HCT116 (cell line): ENCODE results near the gene CCDC38. TPM values are rescaled to one million over a fixed set of nuclear protein-coding genes. Genes with fewer than 3 reads are reported as not detected.

Source experiments
- ATAC-seq: fragments of 200-7000 bp; cut with Tn5 transposase; 2 replicates; pipeline ENCODE4 v1.9.1; 2020; ENCODE audit warnings: mild to moderate bottlenecking, moderate library complexity
- BruUV-seq: library from RNA; stranded (reverse); fragments of 400-500 nt; replicated peaks from 2 replicates; lab custom pipeline; 2021; lab: Mats Ljungman, UMichigan
- CTCF ChIA-PET: fragments of 300-600 bp; sonication (Branson Sonifier 250); formaldehyde crosslinking; loops from one replicate; lab custom pipeline; 2021; ENCODE audit warnings: antibody characterized with exemption; lab: Charles Lee
- POLR2A ChIA-PET: fragments of 300-600, 350-600 bp; sonication (Branson Sonifier 250); formaldehyde crosslinking; loops from one replicate; lab custom pipeline; 2021; ENCODE audit warnings: antibody characterized with exemption; lab: Charles Lee
- RAD21 ChIA-PET, 2 experiments: fragments of 300-600 bp; sonication (Branson Sonifier 250); formaldehyde crosslinking; loops; one replicate each; lab custom pipeline; 2023; ENCODE audit warnings: low total read pairs in 2 of 2; ENCODE audit not compliant: uncharacterized antibody in 2 of 2, unreplicated experiment in 2 of 2, low non-redundant PET in 1 of 2; lab: Charles Lee
- DNase-seq: peaks from one replicate; pipeline ENCODE4 v3.0.0-alpha.2; 2010; ENCODE audit warnings: low read depth, low spot score
- H2AFZ ChIP-seq: fragments of 200-600 bp; shearing (Covaris generic), sonication (generic); 2 replicates; pipeline ENCODE4 v1.6.1; 2017; ENCODE audit warnings: low read depth, mixed run types, mixed read lengths, antibody characterized with exemption, low read length; ENCODE audit not compliant: poor library complexity, severe bottlenecking
- H3K27ac ChIP-seq: 2 replicates; pipeline ENCODE4 v1.5.1; 2012; ENCODE audit warnings: low read depth, low read length
- H3K27me3 ChIP-seq: fragments of 200-600 bp; sonication (generic); 2 replicates; pipeline ENCODE4 v1.6.1; 2016; ENCODE audit warnings: mixed run types, low read length, mixed read lengths; ENCODE audit not compliant: insufficient read depth
- H3K36me3 ChIP-seq, 2 experiments: fragments of 200-500 bp in 1 of 2; fragments of 200-600 bp in 1 of 2; sonication (Bioruptor generic) in 1 of 2; sonication (generic) in 1 of 2; 2 replicates each; pipeline versions ENCODE4 v1.5.1 to v1.6.1; 2014 to 2016; ENCODE audit warnings: low read length in 2 of 2, inconsistent platforms in 1 of 2, mixed read lengths in 1 of 2, mixed run types in 1 of 2; ENCODE audit not compliant: insufficient read depth in 2 of 2, control insufficient read depth in 1 of 2
- H3K4me1 ChIP-seq, 2 experiments: fragments of 200-600 bp in 1 of 2; sonication (generic) in 1 of 2; 2 replicates each; pipeline versions ENCODE4 v1.5.1 to v1.6.1; 2012 to 2017; ENCODE audit warnings: low read length in 2 of 2, inconsistent platforms in 1 of 2, mild to moderate bottlenecking in 1 of 2, mixed read lengths in 1 of 2, mixed run types in 1 of 2, moderate library complexity in 1 of 2; ENCODE audit not compliant: insufficient read depth in 2 of 2, control insufficient read depth in 1 of 2
- H3K4me2 ChIP-seq: fragments of 200-600 bp; sonication (generic); 2 replicates; pipeline ENCODE4 v1.6.1; 2017; ENCODE audit warnings: mixed run types, low read length, mixed read lengths
- H3K4me3 ChIP-seq, 2 experiments: fragments of 200-600 bp in 1 of 2; sonication (generic) in 1 of 2; replicated peaks in 1 of 2; 2 replicates each; pipeline ENCODE4 v1.5.1; 2011 to 2016; ENCODE audit warnings: low read length in 2 of 2, control low read depth in 1 of 2, low read depth in 1 of 2, mild to moderate bottlenecking in 1 of 2, mixed read lengths in 1 of 2, mixed run types in 1 of 2
- H3K79me2 ChIP-seq: fragments of 200-600 bp; sonication (generic); 2 replicates; pipeline ENCODE4 v1.6.1; 2017; ENCODE audit warnings: mild to moderate bottlenecking, mixed run types, low read length, moderate library complexity, mixed read lengths; ENCODE audit not compliant: insufficient read depth
- H3K9ac ChIP-seq: fragments of 200-600 bp; sonication (generic); 2 replicates; pipeline ENCODE4 v1.6.1; 2016; ENCODE audit warnings: low read length, mixed read lengths
- H3K9me2 ChIP-seq: fragments of 200-600 bp; sonication (generic), shearing (Covaris generic); 2 replicates; pipeline ENCODE4 v1.6.1; 2017; ENCODE audit warnings: mixed run types, mild to moderate bottlenecking, moderate library complexity; ENCODE audit not compliant: insufficient read depth
- H3K9me3 ChIP-seq, 2 experiments: fragments of 200-500 bp in 1 of 2; fragments of 200-600 bp in 1 of 2; sonication (Bioruptor generic) in 1 of 2; sonication (generic) in 1 of 2; 2 replicates each; pipeline ENCODE4 v1.6.1; 2014 to 2017; ENCODE audit warnings: low read length in 2 of 2, mixed read lengths in 2 of 2, inconsistent platforms in 1 of 2, low read depth in 1 of 2, mild to moderate bottlenecking in 1 of 2, mixed run types in 1 of 2, moderate library complexity in 1 of 2; ENCODE audit not compliant: control insufficient read depth in 1 of 2, insufficient read depth in 1 of 2
- H4K20me1 ChIP-seq: fragments of 200-600 bp; sonication (generic), shearing (Covaris generic); 2 replicates; pipeline ENCODE4 v1.6.1; 2017; ENCODE audit warnings: mixed run types, mild to moderate bottlenecking, moderate library complexity; ENCODE audit not compliant: insufficient read depth
- CEBPB ChIP-seq: IDR thresholded peaks from 2 replicates; pipeline ENCODE4 v1.6.1; 2012; ENCODE audit warnings: low read depth
- ELF1 ChIP-seq: IDR thresholded peaks from 2 replicates; pipeline ENCODE4 v1.6.1; 2012; ENCODE audit warnings: low read depth, borderline replicate concordance
- JUND ChIP-seq: IDR thresholded peaks from 2 replicates; pipeline ENCODE4 v1.6.1; 2012
- MAX ChIP-seq: IDR thresholded peaks from 2 replicates; pipeline ENCODE4 v1.6.1; 2012
- TCF7L2 ChIP-seq: IDR thresholded peaks from 2 replicates; pipeline ENCODE4 v1.7.0; 2011; ENCODE audit warnings: borderline replicate concordance, inconsistent platforms; ENCODE audit not compliant: insufficient read depth, insufficient read length; ENCODE audit errors: extremely low read depth
- ZFX ChIP-seq: fragments of 450-650 bp; IDR thresholded peaks from 2 replicates; pipeline ENCODE4 v1.6.1; 2017
- intact Hi-C: fragments of 100-400 bp; cut with micrococcal nuclease; formaldehyde crosslinking; loops from 2 replicates; pipeline ENCODE4 v1.10.0; 2022
- total RNA-seq: library from RNA; stranded (reverse); gene quantifications from one replicate; pipeline ENCODE4 v1.2.1, GENCODE V29; 2021; ENCODE audit not compliant: unreplicated experiment

The CCDC38 gene
- total RNA-seq, 1 experiment from 2014 or later: 0.27 TPM

GRCh38 chr12:95956557-95957145 lies 14.2 kb upstream of the CCDC38 start:
- Histone ChIP-seq H3K27me3 (no peaks in the 10 kb centered on the region), H3K9ac (no peak overlapping the region), H3K4me1 (no peaks in the 10 kb centered on the region), H3K36me3 (no peaks in the 10 kb centered on the region), H3K79me2 (no peaks in the 10 kb centered on the region), H2AFZ (no peak overlapping the region), H3K4me3 (no peak overlapping the region), H3K9me2 (no peaks in the 10 kb centered on the region), H3K4me2 (no peak overlapping the region), H3K9me3 (no peaks in the 10 kb centered on the region), H4K20me1 (no peaks in the 10 kb centered on the region), H3K27ac (no peak overlapping the region)
- ChIA-PET CTCF (no interaction called here), RAD21 (no interaction called here), POLR2A (interaction anchor here (0.9 kb wide), 1 partner anchor 9 kb away, joined by 3 read pairs; no protein-coding TSS in a partner anchor)
- BruUV-seq: no TSS peak
- DNase-seq: no peak
- TF ChIP-seq TCF7L2 (no peak), CEBPB (no peak)
- no peak for ATAC-seq
- intact Hi-C loops: no loop called here

DNA sequence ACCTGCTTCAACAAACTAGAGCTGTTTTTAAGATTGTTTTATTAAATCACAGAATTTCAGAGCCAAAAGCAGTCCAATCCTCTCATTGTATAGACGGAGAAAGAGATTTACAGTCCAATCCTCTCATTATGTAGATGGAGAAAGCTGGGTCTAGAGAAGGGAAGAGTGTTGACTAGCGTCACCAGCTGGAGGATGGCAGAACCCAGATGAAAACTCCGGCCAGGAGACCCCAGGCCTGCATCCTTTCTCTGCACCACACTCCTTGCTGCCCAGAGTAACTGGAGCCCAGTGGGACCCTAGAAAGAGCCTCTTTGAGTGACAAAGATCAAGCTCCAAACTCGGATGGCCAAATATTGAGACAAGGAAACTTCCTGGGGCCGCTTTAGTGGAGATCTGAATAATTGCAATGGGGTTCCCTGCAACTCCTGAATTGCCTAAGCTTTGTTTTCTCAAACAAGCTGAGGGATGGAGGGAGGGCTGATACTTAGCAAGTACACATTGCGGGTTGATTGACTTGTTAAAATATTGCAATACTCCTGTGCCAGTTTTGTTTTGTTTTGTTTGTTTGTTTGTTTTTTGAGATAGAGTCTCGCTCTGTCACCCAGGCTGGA lies 13.2 kb upstream of the CCDC38 start:
- no peak overlapping the region for H3K27ac ChIP-seq
- TF ChIP-seq ZFX (no peak), ELF1 (no peak), JUND (no peak), CEBPB (no peak), TCF7L2 (no peak), MAX (no peak)
- no peak for ATAC-seq
- POLR2A ChIA-PET: interaction anchor here (0.9 to 3.8 kb wide), 2 partner anchors 10 to 12 kb away, joined by 3 to 11 read pairs; partner anchors contain the start of genes AMDHD1 and CCDC38
- intact Hi-C loops: no loop called here
- DNase-seq: no peak
- H3K79me2 ChIP-seq: no peaks in the 10 kb centered on the region
- no peaks in the 10 kb centered on the region for H3K9me2 ChIP-seq
- no TSS peak for BruUV-seq
- H3K4me2 ChIP-seq: no peak overlapping the region
- no peak overlapping the region for H2AFZ ChIP-seq
- no peaks in the 10 kb centered on the region for H3K9me3 ChIP-seq
- CTCF ChIA-PET: interaction anchor here (0.8 to 1.3 kb wide), 2 partner anchors 8 to 381 kb away, joined by 3 read pairs; no protein-coding TSS in a partner anchor
- no peaks in the 10 kb centered on the region for H4K20me1 ChIP-seq
- H3K4me1 ChIP-seq: no peaks in the 10 kb centered on the region
- no peak overlapping the region for H3K9ac ChIP-seq
- H3K27me3 ChIP-seq: no peaks in the 10 kb centered on the region
- no peaks in the 10 kb centered on the region for H3K36me3 ChIP-seq
- RAD21 ChIA-PET: no interaction called here
- no peak overlapping the region for H3K4me3 ChIP-seq
